ENCODE measurements around the gene POLR2B.
"Not testable (repeated sequence)": the region's sequence is repeated elsewhere in the genome, so short reads cannot be mapped to it uniquely, and the experiment has no call there.

Gene POLR2B

DNA sequence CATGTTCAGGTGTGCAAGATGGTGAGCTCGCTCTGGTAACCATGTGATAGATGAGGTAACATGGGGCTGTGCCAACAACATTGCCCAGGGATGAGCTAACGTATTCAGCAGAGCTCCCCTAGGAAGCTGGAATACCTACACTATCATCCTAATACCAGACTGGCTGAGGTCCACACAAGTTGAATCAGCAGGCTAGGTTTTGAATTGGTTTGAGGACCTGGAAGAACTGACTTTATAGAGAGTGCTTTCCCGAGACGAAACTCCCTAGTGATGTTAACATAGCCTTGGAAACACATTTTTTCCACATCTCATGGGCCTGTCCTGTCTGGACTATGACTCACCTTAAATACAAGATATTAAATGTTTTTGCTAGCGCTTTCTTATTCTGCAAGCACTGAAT lies 74.8 kb downstream of the POLR2B start:
- no peak for DNase-seq (ENCODE audit: low read depth)

- DNase-seq (ENCODE audit: low read depth): no peak
Measured at GRCh38 chr4:57055886-57056285, 77.2 kb downstream of the POLR2B start.

DNA sequence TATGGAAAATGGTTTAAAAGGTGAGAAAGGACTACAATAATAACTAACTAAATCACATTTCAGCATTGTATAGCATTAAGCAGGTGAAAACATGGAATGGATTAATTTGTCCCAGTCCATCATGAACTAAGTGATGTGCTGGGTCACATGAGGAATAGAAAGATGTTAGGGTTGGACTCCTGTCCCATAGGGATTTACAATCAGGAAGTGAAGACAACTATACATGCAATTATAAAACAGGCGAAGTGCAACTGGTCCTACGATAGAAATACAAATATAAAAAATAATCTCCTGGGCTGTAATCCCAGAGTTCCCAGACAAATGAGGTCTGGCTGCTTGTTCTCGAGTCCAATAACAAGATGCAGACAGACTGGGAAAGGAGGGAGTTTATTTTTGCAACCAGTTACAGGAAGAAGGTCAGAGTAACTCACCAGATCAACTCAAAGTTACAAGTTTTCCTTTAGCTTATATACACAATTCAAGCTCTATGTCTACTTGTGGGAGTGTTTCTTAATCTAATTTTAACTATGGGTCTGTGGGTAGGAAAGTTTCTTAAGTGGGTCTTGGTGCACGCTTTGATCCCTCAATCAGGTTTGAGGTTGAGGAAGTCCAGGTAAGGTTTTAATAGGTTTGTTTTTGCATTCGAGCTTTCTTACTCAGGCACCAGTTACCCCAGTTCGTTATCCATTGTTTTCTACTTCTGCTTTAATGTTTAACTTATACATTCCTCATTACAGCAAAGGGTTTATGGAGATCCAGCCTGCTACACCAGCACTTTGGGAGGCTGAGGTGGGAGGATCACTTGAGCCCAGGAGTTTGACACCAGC lies 81.4 kb downstream of the POLR2B start:
- DNase-seq (ENCODE audit: low read depth): no peak

GRCh38 chr4:57060717-57061067 lies 82.0 kb downstream of the POLR2B start:
- DNase-seq (ENCODE audit: low read depth): not testable (repeated sequence)

GRCh38 chr4:57061395-57061794 lies 82.7 kb downstream of the POLR2B start:
- DNase-seq (ENCODE audit: low read depth): no peak

- no peak for DNase-seq (ENCODE audit: low read depth)
Measured at GRCh38 chr4:57063518-57063917, 84.8 kb downstream of the POLR2B start.

- DNase-seq (ENCODE audit: low read depth): no peak
Measured at GRCh38 chr4:57064120-57064519, 85.4 kb downstream of the POLR2B start.

- peak; percentile 86 for DNase-seq (ENCODE audit: low read depth)
Measured at GRCh38 chr4:57064811-57065711, 86.4 kb downstream of the POLR2B start.

DNA sequence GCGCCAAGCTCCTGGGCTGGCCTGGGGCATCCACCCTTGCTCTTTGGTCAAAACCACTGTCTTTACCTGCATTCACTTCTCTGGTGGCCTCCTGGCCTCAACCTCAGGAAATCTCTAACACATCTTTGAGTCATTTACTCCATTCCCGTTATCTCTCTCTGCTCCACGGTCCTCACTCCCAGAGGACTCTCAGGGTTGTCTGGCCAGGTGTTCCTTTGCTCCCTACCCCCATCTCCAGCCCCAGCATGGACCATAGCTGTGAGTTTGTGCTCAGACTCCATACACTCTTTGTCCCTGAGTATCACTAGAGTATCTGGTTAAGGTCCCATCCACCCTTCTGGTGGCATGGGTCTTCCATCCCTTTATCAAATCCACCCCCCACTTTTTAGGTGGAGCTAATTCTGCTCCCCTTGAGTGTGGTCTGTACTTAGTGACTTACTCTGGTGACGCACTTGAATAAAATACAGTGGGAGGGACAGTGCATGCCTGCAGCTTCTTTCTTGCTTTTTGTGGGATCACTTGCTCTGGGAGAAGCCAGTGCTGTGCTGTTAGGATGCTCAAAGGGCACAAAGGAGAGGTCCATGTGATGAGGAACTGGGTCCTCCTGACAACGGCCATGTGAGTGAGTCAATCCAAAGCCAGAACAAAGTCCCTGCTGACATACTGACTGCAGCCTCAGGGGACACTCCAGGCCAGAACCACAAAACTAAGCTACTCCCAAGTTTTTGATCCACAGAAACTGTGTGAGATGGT lies 87.2 kb downstream of the POLR2B start:
- peak; percentile 60 for DNase-seq (ENCODE audit: low read depth)

DNA sequence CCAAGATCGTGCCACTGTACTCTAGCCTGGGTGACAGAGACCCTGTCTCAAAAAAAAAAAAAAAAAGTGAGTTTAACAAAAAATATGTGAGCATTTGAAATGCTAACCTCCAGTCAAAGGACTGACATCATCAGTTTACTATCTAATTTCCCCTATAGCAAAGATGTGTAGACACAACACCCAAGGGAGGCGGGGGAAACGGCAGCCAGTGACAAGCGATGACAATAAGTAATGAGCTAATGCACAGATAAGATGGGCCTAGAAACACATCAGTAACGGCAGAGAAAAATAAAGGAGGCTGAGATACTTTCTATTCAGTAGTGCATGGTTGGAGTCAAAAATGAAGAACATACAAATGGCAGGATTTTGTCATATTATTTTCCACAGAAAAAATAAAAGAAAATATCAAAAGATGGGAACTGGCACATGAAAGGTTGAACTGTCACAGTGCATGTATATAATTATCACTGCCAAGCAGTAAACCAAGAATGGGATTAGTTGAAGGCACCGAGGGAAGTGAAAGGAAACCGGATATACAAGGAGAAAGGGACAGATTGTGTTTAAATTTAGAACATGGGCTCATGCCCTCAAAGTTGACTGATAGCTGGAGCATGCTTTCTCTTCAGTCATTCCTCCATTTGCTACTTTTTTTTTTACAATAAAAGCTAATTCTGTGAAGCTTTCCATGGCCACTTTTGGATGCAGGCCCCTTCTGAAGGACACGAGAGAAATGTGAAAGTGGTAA lies 89.7 kb downstream of the POLR2B start:
- no peak for DNase-seq (ENCODE audit: low read depth)

- peak; percentile 34 for DNase-seq (ENCODE audit: low read depth)
Measured at GRCh38 chr4:57070461-57070860, 91.8 kb downstream of the POLR2B start.

DNA sequence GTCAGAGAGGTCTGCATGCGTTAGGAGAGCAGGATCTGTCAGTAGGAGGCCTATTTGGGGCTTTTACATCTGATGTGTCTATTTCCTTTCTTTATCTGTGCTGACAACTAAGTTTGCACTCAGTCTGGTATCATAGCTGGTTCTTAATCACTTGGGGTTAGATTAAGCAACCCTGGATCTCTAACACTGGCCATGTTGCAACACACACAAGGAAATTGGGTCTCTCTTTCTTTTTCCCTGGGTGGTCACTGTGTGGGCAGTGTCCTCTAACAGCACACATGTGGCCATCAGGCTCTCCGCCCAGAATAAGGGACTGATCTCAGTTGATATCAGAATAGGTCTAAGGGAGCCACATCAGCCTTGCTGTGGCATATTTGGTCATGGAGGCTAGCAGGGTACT lies 92.6 kb downstream of the POLR2B start:
- DNase-seq (ENCODE audit: low read depth): no peak

DNA sequence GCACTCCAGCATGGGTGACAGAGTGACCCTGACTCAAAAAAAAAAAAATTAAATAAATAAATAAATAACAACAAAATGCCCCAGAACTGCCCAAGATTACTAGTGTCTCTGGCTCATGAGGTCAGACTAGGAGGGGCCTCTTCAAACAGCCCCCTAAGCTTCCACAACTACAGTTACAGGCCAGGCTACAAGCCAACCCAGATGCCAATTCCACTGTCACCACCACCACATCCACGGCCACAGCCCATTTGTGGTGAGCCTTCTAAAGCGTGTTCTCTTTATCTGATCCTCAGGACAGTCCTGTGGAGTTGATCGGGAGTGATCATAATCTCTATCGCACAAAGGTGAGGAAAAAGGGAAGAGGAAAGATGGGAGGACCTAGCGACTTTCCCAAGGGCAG lies 94.9 kb downstream of the POLR2B start:
- DNase-seq (ENCODE audit: low read depth): no peak

- peak; percentile 83 for DNase-seq (ENCODE audit: low read depth)
Measured at GRCh38 chr4:57074744-57075143, 96.0 kb downstream of the POLR2B start.

GRCh38 chr4:57075367-57075766 lies 96.7 kb downstream of the POLR2B start:
- no peak for DNase-seq (ENCODE audit: low read depth)

DNA sequence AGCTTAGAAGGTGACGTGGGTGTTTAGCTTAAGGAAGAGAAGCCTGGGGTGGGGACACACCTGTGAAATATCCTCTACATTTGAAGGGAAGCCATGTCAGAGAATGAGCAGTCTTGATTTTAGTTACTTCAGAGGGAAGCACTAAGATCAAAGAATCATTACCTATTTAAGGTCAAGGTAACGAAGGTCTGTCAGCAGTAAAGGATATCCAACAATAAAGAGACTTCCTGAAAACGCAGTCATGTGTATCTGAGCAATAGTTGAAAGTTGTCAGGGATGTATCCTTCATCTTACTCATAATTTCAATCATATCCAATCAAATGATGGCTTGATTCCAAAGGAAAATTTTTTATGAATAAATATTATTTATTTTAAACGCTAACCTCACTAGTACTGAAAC lies 98.0 kb downstream of the POLR2B start:
- DNase-seq (ENCODE audit: low read depth): no peak

DNA sequence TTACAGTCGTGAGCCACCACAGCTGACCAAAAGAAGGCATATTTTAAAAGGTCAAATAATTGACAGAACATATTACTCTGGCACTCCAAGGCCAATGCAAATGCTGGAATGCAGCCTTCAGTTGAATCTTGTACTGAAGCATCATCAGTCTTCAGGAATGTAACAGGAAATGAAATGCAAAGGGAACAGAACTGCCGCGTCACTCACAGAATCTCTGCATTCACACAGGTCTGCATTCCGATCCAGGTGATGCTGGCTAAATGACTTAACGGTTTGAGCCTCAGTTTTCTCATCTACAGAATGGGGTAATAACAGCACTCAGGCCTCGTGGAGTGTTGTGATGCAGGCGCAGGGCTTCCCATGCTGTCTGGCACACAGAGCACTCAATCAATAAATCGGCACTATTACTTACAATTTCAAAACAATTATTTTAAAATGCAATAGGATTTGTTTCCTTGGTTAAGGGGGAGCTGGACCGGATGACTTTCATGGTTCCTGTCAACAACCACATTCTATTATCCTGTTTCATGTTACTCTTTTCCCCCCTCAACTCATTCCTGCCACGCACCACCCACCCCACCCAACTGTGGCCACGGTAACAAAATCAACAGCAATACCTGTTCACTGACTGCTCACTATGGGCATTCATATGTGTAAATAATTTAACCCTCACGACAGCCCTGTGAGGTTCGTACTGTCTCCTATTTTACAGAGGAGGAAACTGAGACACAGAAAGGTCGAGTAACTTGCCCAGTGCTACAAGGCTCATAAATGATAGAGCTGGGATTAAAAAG lies 99.1 kb downstream of the POLR2B start:
- peak; percentile 93 for DNase-seq (ENCODE audit: low read depth)

DNA sequence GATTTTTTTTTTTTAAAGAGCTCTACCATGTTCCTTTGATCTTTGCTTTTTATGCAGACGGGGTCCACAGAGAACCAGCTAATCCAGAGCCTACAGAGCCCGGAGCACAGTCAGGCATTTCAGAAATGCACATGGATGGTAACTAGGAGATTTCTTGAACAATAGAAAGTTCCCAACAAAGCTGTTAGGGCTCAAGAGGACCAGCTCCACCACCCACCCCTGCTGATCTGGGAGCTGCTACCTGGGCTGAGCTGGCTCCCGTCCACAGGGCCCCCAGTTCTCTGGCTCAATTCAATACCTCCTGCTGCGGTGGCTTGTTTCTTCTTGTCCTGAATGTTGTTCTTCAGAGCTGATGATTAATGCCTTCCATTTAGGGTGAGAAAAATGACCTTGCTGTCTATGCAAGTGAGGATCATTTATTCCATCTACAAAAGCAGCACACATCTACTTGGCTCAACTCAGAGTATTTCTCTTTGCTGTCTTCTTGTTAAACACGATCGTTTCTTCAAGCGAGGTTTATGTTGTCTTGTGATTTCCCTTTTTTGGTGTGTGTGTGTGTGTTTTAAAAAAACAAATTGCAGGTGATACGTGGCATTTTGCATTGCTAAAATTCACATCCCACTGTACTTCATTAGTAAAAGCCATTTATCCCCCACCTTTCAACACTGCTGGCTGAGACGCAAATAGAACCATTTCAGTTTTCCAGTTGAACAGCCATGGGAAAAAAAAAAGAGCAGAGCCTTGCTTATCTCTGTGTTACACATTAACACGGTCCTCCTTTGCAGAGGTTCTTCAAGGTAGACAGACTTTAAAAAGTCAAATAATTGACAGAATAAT lies 100.2 kb downstream of the POLR2B start:
- no peak for DNase-seq (ENCODE audit: low read depth)
